K562 (cell line): ENCODE measurements around the gene TJP2. TPM values are rescaled to one million over a fixed set of nuclear protein-coding genes. Genes with fewer than 3 reads are reported as not detected.

Source experiments
- CBX5 ChIP-seq: IDR thresholded peaks from 2 replicates; pipeline ENCODE4 v1.6.1; 2014; ENCODE audit warnings: low read depth, borderline replicate concordance
- CEBPB ChIP-seq: fragments of 450-650 bp; IDR thresholded peaks from 2 replicates; pipeline ENCODE4 v1.6.1; 2016; ENCODE audit warnings: missing genetic modification characterization, missing compliant biosample characterization
- FOXK2 ChIP-seq, 2 experiments: fragments of 450-650 bp; IDR thresholded peaks in 1 of 2; conservative IDR thresholded peaks in 1 of 2; 2 replicates each; pipeline ENCODE4 v1.6.1; 2016; ENCODE audit warnings: low read depth in 2 of 2, mild to moderate bottlenecking in 1 of 2
- HDAC6 ChIP-seq: IDR thresholded peaks from 2 replicates; pipeline ENCODE4 v1.6.1; 2012; ENCODE audit warnings: low read depth, mild to moderate bottlenecking, control low read depth, inconsistent platforms, low read length, moderate library complexity
- MAFG ChIP-seq: fragments of 450-650 bp; conservative IDR thresholded peaks from 2 replicates; pipeline ENCODE4 v1.6.1; 2016; ENCODE audit warnings: missing genetic modification characterization, missing compliant biosample characterization
- NFATC3 ChIP-seq: fragments of 450-650 bp; IDR thresholded peaks from 2 replicates; pipeline ENCODE4 v1.6.1; 2017; ENCODE audit warnings: mild to moderate bottlenecking
- PHF21A ChIP-seq: fragments of 450-650 bp; IDR thresholded peaks from 2 replicates; pipeline ENCODE4 v1.6.1; 2017; ENCODE audit warnings: low read depth, borderline replicate concordance
- PHF8 ChIP-seq: fragments of 200-600 bp; sonication (generic); IDR thresholded peaks from 2 replicates; pipeline ENCODE4 v1.6.1; 2012; ENCODE audit warnings: mixed run types, mild to moderate bottlenecking, inconsistent platforms, low read length, moderate library complexity, borderline replicate concordance
- TSC22D4 ChIP-seq: fragments of 450-650 bp; IDR thresholded peaks from 2 replicates; pipeline ENCODE4 v1.6.1; 2016; ENCODE audit warnings: missing genetic modification characterization, missing biosample characterization, control low read depth
- ZNF583 ChIP-seq: fragments of 250-450 bp; sonication (Bioruptor Pico); IDR thresholded peaks from 2 replicates; pipeline ENCODE4 v1.4.0; 2020
- ZNF780A ChIP-seq: fragments of 250-450 bp; sonication (Bioruptor Pico); IDR thresholded peaks from 2 replicates; pipeline ENCODE4 v1.5.0; 2021; ENCODE audit warnings: mild to moderate bottlenecking
- polyA plus RNA-seq, 8 experiments: library from polyadenylated mRNA; depleted of rRNA in 4 of 8; stranded (reverse) in 5 of 8; unstranded in 3 of 8; fragments of >200 nt; fragmentation: Nextera tagmentation in 2 of 8; fragmentation: Illumina TruSeq in 1 of 8; extraction: Ambion mirVana in 2 of 8; extraction: Trizol in 1 of 8; gene quantifications; 2 replicates each; pipeline versions ENCODE4 v1.2.1 to v1.2.3, GENCODE V29; 2011 to 2014; ENCODE audit warnings: inconsistent platforms in 1 of 8, missing spikeins in 1 of 8
- total RNA-seq, 7 experiments: library from RNA; depleted of rRNA in 6 of 7; stranded (reverse); fragments of >200 nt in 6 of 7; fragmentation: Illumina TruSeq in 2 of 7; extraction: Trizol in 2 of 7; gene quantifications; 2 replicates each; pipeline versions ENCODE4 v1.2.1 to v1.2.3, GENCODE V29; 2011 to 2021; ENCODE audit warnings: low replicate concordance in 1 of 7
- TF ChIP-seq, protein P1 (sequence below): fragments of 450-650 bp; IDR thresholded peaks from 2 replicates; pipeline ENCODE4 v1.6.1; 2016; ENCODE audit warnings: borderline replicate concordance
- TF ChIP-seq, protein P2 (sequence below): fragments of 250-450 bp; sonication (Bioruptor Pico); IDR thresholded peaks from 2 replicates; pipeline ENCODE4 v1.4.0; 2020
- TF ChIP-seq, protein P3 (sequence below): sonication (generic); formaldehyde crosslinking; IDR thresholded peaks from 2 replicates; pipeline ENCODE4 v1.8.0; 2023; ENCODE audit warnings: missing genetic modification reagents, mild to moderate bottlenecking, borderline replicate concordance
- TF ChIP-seq, protein P4 (sequence below): sonication (generic); formaldehyde crosslinking; IDR thresholded peaks from 2 replicates; pipeline ENCODE4 v1.8.0; 2022; ENCODE audit warnings: mild to moderate bottlenecking, missing genetic modification reagents

TJP2 gene
- total and polyA plus RNA-seq, 9 of the 15 experiments (the other 6 are each of a cell fraction or from before 2014, with no cell fraction given), result 4.0 to 24.1 (median 16.8) TPM

DNA sequence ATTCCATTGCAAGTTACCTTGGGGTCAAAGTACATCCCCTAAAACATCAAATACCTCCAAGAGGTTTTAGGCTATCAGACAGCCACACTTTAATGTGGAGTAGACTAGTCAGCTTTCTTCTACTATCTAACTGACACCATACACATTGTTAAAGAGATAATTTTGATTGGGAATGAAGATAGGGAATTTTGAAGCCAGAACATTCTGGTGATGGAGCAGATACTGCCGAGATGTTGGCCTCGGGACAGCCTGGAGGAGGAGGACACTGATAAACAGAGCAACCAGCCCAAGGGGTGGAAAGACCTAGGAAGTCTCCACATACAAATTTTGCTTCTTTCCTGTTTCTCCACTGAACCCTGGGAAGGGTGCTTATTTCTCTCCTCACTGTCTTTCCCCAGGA is 14.9 kb downstream of the TJP2 start (continued):
- TF ChIP-seq NFATC3, result no peak
- TF ChIP-seq CBX5, result no peak
- TF ChIP-seq, protein P1, sequence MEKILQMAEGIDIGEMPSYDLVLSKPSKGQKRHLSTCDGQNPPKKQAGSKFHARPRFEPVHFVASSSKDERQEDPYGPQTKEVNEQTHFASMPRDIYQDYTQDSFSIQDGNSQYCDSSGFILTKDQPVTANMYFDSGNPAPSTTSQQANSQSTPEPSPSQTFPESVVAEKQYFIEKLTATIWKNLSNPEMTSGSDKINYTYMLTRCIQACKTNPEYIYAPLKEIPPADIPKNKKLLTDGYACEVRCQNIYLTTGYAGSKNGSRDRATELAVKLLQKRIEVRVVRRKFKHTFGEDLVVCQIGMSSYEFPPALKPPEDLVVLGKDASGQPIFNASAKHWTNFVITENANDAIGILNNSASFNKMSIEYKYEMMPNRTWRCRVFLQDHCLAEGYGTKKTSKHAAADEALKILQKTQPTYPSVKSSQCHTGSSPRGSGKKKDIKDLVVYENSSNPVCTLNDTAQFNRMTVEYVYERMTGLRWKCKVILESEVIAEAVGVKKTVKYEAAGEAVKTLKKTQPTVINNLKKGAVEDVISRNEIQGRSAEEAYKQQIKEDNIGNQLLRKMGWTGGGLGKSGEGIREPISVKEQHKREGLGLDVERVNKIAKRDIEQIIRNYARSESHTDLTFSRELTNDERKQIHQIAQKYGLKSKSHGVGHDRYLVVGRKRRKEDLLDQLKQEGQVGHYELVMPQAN, result no peak
- TF ChIP-seq FOXK2 (conservative IDR thresholded peaks at IDR 0.05 in 1 of 2, IDR thresholded peaks at IDR 0.05 in 1 of 2; ENCODE audit: low read depth in 2 of 2), result no peak
- TF ChIP-seq ZNF583 (CRISPR knock-in tag), result no peak
- TF ChIP-seq CEBPB (tag), result no peak
- TF ChIP-seq HDAC6, result no peak
- no peak for TF ChIP-seq MAFG (tag)
- no peak for TF ChIP-seq TSC22D4
- no peak for TF ChIP-seq PHF8
- TF ChIP-seq, protein P2, sequence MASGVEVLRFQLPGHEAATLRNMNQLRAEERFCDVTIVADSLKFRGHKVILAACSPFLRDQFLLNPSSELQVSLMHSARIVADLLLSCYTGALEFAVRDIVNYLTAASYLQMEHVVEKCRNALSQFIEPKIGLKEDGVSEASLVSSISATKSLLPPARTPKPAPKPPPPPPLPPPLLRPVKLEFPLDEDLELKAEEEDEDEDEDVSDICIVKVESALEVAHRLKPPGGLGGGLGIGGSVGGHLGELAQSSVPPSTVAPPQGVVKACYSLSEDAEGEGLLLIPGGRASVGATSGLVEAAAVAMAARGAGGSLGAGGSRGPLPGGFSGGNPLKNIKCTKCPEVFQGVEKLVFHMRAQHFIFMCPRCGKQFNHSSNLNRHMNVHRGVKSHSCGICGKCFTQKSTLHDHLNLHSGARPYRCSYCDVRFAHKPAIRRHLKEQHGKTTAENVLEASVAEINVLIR (CRISPR knock-in tag), result no peak
- TF ChIP-seq PHF21A, result no peak
- no peak for TF ChIP-seq ZNF780A (CRISPR knock-in tag)
- TF ChIP-seq, protein P3, sequence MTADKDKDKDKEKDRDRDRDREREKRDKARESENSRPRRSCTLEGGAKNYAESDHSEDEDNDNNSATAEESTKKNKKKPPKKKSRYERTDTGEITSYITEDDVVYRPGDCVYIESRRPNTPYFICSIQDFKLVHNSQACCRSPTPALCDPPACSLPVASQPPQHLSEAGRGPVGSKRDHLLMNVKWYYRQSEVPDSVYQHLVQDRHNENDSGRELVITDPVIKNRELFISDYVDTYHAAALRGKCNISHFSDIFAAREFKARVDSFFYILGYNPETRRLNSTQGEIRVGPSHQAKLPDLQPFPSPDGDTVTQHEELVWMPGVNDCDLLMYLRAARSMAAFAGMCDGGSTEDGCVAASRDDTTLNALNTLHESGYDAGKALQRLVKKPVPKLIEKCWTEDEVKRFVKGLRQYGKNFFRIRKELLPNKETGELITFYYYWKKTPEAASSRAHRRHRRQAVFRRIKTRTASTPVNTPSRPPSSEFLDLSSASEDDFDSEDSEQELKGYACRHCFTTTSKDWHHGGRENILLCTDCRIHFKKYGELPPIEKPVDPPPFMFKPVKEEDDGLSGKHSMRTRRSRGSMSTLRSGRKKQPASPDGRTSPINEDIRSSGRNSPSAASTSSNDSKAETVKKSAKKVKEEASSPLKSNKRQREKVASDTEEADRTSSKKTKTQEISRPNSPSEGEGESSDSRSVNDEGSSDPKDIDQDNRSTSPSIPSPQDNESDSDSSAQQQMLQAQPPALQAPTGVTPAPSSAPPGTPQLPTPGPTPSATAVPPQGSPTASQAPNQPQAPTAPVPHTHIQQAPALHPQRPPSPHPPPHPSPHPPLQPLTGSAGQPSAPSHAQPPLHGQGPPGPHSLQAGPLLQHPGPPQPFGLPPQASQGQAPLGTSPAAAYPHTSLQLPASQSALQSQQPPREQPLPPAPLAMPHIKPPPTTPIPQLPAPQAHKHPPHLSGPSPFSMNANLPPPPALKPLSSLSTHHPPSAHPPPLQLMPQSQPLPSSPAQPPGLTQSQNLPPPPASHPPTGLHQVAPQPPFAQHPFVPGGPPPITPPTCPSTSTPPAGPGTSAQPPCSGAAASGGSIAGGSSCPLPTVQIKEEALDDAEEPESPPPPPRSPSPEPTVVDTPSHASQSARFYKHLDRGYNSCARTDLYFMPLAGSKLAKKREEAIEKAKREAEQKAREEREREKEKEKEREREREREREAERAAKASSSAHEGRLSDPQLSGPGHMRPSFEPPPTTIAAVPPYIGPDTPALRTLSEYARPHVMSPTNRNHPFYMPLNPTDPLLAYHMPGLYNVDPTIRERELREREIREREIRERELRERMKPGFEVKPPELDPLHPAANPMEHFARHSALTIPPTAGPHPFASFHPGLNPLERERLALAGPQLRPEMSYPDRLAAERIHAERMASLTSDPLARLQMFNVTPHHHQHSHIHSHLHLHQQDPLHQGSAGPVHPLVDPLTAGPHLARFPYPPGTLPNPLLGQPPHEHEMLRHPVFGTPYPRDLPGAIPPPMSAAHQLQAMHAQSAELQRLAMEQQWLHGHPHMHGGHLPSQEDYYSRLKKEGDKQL (CRISPR knock-in tag), result no peak
- TF ChIP-seq, protein P4, sequence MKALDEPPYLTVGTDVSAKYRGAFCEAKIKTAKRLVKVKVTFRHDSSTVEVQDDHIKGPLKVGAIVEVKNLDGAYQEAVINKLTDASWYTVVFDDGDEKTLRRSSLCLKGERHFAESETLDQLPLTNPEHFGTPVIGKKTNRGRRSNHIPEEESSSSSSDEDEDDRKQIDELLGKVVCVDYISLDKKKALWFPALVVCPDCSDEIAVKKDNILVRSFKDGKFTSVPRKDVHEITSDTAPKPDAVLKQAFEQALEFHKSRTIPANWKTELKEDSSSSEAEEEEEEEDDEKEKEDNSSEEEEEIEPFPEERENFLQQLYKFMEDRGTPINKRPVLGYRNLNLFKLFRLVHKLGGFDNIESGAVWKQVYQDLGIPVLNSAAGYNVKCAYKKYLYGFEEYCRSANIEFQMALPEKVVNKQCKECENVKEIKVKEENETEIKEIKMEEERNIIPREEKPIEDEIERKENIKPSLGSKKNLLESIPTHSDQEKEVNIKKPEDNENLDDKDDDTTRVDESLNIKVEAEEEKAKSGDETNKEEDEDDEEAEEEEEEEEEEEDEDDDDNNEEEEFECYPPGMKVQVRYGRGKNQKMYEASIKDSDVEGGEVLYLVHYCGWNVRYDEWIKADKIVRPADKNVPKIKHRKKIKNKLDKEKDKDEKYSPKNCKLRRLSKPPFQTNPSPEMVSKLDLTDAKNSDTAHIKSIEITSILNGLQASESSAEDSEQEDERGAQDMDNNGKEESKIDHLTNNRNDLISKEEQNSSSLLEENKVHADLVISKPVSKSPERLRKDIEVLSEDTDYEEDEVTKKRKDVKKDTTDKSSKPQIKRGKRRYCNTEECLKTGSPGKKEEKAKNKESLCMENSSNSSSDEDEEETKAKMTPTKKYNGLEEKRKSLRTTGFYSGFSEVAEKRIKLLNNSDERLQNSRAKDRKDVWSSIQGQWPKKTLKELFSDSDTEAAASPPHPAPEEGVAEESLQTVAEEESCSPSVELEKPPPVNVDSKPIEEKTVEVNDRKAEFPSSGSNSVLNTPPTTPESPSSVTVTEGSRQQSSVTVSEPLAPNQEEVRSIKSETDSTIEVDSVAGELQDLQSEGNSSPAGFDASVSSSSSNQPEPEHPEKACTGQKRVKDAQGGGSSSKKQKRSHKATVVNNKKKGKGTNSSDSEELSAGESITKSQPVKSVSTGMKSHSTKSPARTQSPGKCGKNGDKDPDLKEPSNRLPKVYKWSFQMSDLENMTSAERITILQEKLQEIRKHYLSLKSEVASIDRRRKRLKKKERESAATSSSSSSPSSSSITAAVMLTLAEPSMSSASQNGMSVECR (CRISPR knock-in tag), result no peak
